OCI-M2 (cell line): ENCODE results near the gene PHLDA1.
A peak's percentile ranks its signal among the peaks of the same experiment; 100 is the strongest.

ENCODE experiments used
- DNase-seq: peaks from one replicate; lab custom pipeline; 2025; ENCODE audit not compliant: unreplicated experiment; lab: John Stamatoyannopoulos, UW

PHLDA1 gene

DNA sequence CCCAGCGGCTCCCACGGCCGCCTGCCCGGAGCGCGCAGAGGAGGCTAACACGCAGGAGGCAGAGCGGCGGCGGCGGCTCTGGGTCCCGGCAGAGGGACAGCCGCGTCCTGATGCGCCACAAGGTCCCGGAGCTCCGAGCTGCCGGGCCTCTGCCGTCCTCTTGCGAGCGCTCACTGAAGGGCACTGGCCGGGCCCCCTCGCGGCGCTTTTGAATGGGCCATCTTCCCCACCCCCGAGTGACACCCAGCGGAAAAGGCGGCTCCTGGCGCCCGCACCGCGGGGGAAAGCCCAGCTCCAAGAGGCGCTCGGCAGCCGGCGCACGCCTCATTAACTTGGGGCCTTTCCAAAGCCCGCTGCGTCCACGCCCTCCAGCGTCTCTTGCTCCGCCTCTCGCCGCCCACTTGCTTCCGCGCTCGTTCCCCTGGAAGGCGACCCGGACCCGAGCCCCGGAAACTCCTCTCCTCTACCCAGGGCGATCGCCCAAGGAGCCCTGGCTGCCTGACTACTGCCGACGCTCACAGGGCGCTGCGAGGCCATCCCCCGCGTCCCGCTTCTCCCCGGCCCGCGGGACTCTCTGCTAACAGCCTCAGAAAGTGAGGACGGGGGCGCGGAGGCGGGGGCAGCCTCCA is at the start of gene PHLDA1:
TSS of gene PHLDA1 (minus strand) at position 363 of the 629 bp plus-strand sequence.
- DNase-seq = peak; percentile 20

DNA sequence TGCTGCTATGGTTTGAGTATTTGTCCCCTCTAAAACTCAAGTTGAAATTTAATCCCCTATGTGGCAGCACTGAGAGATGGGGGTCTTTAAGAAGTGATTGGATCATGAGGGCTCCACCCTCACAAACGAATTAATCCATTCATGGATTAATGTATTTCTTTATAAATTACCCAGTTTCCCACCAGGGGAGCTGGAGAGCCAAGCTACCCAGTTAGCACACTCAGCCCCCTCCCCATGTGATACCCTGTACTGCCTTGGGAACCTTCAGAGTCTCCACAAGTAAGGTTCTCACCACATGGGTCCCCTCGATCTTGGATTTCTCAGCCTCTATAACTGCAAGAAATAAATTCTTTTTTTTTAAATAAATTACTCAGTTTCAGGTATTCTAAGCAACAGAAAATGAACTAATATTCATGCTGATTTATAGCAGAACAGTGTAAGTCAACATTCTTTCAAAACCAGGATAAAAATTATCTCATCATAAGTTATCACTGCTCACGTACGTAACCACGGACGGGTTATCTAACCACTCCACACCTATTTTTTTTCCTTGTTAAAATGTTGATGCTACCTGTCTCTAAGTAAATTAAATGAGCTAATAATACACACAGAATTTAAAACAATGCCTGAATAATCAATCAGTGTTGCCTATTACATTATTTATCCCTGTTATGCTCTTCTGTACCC is 49.3 kb upstream of the PHLDA1 start:
- DNase-seq = no peak

DNA sequence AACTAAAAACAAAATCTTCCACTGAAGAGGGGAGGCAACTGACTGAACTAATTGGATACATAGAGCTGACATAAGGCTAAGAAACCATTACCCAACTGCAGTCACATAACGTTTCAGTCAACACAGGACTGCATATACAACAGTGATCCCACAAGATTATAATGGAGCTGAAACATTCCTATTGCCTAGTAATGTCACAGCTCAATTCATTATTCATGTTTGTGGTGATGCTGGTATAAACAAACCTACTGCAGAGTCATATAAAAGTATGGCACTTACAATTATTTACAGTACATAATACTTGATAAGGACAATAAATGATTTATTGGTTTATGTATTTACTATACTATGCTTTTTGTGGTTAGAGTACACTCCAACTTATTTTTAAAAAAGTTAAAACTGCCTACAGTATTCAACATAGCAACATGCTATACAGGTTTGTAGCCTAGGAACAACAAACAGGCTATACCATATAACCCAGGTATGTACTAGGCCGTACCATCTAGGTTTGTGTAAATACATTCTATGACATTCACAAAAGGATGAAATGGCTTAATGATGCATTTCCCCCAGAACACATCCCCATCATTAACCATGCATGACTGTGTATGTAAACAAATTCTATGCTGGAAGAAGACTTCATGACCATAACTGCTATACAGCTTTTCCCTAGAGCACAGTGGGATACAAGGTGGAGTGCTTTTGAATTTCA is 48.6 kb upstream of the PHLDA1 start:
- DNase-seq = no peak

DNA sequence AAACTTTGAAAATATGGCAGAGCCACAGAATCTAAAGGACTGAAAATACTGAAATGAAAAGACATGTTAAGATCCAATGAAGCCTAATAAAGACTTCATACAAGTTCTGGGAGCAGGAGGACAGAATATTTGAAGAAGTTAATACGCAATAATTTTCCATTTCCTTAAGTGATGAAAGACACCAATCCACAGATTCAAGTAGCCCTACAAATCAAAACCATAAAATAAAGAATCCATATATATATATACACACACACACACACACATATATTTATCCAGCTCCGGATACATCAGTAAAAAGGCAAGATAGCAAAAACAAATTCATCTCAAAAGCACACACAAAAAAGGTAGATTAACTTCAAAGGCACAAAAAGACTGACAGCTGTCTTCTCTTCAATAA is 47.2 kb upstream of the PHLDA1 start:
- no peak for DNase-seq

DNA sequence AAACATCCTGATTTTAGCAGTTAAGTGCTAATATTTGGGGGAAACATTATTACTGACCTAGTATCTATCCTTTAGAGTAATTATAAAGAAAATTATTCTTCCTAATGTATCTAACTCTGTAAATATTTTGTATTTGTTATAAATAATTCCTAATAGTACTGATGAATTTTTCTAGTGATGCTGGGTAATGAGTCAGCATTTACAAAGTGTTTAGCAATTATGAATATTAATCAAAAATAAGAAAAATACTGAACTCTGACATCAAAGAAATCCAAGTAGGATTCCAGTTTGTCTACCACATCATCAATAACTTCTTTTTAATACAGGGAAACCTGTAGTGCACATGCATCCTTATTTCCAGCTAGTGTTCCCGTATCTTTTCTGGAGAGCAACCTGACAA is 43.9 kb upstream of the PHLDA1 start:
- DNase-seq = no peak

DNA sequence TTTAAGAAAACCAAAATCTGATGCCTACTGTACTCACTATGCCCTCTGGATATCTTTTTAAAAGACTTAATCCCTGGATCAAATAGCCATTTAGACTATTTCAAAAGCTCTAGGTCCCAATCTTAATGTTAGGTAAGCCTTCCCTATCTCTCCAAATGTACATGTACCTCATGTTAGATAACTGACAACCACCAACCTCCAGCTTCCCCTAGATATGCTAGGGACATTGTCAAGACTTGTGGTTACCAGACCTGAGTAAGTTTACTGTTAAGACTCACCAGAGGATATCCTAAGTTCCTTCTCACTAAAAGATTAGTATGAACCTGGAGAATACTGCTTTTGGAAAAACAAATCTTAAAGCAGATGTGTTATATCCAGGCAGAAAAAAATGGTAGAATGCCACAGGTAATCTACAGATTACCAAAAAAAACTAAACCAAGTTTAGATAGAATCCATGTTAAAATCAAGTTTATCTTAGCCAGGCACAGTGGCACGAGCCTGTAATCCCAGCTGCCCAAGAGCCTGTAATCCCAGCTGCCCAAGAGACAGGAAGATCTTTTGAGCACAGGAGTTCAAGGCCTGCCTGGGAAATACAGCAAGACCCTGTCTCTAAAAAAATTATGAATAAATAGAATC is 43.2 kb upstream of the PHLDA1 start:
- no peak for DNase-seq

DNA sequence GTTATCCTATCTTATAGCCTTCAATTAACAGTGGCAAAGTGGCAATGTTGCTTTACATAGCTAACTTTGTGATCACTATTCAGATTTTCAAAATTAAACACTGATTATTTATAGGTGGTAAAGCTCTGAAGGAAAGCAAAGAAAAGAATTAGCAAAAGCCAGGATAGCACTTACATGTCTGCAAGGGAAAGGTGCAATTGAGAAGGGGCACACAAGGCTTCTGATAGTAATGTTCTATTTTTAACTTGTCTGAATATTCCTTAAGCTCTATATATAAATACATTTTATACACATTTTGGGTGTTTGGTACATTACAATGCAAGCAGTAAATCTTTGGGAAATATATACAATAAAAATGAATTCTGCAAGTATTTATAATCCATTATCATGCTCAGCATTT is 42.0 kb upstream of the PHLDA1 start:
- DNase-seq = no peak

DNA sequence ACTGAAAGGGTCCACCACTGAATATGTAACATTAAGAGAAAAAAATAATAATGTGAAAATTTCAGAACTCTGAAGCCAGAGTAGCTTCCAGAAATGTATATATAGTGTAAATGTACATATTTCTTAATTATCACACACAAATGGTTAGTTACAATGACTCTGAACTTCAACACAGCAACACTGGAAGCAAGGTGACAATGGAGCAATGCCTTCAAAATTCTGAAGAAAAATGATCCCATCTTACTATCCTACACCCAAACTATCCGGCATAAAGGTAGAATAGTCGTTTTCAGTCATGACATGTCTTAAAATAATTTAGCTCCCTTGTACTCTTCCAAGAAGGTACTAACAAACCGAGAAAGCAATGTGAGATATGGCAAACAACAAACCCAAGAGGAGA is 41.0 kb upstream of the PHLDA1 start:
- DNase-seq = no peak

DNA sequence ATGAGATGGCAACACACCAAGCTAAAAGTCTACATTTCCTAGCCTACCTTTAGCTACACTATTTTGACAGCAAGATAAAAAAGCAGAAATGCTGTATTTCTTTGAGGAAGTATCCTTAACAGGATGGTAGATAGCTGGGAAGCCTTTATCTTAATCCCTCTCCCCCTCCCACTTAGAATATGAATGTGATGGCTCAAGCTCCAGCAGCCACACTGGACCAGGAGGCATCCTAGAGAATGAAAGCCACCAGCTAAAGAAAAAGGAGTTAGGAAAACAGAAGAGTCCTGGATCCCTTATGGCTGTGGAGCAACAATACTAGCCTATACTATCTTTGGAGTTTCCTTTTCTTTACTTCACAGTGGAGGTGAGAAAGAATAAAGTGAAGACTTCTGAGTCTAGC is 37.8 kb upstream of the PHLDA1 start:
- no peak for DNase-seq

DNA sequence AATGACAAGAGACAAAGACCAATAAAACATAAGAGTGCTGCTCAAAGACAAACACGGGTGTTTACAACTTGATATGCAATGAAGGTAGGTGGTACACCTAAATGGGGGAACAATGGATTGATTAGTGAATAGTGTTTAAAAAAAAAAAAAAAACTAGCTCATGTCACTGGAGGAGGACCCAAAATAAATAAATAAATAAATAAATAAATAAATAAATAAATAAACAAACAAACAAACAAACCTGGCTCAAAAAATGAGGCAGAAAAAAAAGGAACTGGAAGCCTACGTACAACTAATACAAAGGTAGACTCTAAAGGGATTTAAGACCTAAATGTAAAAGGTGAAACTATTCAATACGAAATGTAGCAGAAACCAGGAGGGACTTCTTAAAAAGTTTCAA is 34.3 kb upstream of the PHLDA1 start:
- DNase-seq = no peak

DNA sequence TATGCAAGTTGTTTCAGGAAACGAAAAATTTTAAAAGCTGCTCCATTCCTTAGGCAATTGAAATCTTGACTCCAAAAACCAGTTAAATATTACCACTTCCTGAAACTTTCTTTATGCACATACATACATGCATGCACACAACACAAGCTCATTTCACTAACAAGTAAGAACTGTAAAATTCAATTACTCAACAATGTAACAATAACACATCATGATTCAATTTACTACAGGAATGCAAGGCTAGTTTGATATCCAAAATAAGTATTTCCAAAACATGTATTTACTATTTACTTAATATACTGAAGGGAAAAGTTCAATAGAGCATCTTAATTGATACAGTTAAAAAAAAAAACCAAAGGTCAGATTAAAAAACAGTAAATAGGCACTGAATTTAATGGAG is 33.3 kb upstream of the PHLDA1 start:
- DNase-seq = no peak

DNA sequence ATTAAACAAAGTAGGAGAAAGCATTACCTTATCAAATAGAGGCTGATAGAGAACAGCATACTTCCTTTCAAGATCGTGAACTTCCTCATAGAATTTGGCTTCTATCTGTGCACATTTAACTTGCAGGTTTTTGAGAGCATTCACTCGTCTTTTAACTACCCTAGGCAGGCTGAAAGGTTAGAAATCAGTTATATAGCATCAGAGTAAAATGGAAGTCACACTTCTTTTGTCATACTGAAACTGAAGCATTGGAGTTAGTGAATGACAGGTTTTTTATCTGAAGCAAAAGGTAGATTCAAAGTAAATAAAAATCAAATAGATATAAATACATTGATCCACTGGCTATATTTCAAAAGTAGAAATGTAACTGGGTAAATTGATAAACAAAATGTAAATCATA is 28.5 kb upstream of the PHLDA1 start:
- DNase-seq = no peak

DNA sequence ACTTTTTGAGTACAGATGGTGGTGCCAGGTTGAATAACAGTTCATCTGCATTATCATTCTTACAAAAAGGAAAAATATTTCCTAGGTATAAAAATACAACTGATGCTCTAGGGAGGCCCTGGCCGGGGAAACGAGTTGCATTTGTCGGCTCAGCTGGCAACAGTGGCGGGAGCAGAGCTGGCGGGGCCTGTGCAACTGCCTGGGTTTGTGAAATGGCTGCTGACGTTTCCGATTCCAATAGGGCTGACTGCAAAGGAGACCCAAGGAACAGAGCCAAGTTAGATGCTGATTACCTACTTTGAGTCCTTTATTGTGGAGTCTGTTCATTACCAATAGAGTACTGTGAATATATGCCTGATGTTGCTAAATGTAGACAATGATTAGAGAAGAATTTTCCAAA is 25.8 kb upstream of the PHLDA1 start:
- no peak for DNase-seq

DNA sequence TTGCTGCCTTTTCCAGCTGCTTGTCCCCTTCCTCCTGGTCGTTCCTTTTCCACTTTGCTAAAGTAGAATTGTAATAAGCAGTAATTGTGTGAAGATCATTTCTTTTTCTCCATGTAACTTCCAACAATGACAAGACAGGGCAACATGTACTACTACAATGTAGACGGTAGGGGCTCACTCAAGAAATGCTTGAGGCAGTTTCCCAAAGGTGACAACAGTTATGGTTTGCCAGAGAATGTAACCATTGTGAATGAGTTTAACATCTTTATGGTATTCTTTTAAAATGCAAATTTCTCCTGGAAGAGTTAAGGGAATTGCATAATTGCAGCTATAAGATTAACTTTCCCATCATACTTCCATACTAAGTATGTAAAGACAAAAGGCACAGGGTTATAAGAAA is 23.8 kb upstream of the PHLDA1 start:
- DNase-seq = no peak

DNA sequence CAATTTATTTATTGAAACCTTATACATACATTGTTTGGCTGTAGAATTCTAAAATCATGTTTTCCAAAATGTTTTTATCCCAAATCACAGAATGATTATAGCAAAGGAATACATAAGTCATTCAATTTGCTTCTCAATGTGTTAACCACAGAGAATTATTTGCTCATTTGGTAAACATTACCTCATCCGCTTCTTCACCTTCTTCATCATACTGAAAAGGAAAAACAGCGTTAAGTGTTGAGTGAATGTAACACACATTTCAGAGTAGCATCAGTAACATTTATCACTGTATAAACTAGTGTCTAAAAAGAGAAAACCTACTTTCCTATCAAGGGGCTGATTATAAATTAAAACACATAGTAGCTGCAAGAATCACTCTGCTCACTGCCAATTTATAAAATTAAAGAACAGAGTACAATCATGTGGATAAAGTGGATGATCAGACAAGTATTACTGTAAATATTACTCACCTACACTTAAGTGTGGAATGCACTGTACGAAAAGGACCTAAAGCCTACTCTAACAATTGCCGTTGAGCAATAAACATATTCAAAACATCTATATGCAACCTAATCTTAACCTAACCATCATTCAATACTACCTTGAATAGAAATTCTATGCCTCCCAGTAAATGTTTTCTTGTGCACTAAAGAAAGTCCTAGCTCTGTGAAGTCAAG is 18.1 kb upstream of the PHLDA1 start:
- DNase-seq = no peak

DNA sequence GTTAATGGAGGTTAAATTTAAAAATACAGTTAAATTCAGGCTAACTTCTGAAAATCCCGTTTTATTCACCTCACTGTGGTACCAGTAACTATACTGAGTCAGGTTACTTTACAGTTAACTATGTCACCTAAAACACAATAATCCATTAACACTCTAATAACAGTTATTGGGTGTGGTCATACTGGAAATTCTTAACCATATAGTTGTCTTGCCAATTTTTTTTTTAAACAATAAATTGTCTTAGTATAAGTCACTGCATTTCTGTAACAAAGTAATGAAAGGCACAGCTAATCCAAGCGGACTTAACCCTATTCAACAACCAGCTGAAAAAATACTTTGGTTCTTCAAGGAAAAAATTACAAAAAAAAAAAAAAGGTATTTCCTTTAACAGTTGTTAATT is 16.2 kb upstream of the PHLDA1 start:
- no peak for DNase-seq

DNA sequence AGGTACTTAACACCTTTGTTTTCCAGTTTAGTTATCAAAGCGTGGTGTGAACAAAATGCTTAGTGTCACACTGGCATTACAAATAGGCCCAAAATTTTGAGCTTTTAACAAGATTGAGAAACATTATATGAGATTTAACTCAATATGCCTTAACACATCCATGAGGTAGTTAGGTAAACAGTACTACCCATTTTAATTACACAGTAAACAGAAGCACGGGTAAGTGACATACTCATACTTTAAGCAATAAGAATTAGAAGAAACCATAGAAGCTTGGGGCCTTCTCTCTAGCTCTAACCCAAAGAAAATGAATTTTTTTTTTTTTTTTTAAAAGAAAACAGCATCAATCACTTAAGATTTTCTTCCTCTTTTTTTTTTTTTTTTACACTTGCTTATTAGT is 15.5 kb upstream of the PHLDA1 start:
- no peak for DNase-seq

DNA sequence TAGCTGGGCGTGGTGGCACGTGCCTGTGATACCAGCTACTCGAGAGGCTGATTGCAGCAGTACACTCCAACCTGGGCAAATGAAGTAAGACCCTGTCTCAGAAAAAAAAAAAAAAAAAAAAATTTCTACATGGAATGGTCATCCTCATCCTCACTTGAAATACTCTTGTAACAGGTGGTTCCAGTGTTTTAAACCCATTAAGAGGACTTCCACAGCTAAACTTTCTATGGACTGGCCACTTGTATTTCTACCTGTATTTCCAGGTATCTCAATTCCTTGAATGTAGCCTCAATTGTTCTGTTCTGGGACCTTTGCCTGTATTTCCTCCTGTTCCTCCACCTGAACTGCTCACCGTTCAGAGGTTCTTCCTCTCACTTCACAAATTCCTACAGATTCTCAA is 11.8 kb upstream of the PHLDA1 start:
- DNase-seq = no peak

DNA sequence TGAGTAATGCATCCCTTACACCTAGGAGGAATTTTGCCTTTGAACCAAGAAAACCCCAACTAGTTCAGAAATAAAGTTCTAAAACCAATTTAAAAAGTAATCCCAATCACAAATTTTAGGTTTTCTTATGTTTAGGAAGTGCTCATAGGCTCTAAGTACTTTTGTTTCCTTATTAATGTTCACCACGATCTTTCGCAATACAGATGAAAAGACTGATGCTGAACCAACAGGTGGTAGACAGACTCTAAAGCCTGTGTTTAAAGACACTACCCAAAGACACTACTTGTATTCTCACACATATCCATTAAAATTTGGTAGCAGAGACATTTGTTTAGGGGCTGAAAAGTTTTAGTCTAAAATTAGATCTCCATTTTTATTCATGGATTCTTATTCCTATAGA is 10.6 kb upstream of the PHLDA1 start:
- no peak for DNase-seq

DNA sequence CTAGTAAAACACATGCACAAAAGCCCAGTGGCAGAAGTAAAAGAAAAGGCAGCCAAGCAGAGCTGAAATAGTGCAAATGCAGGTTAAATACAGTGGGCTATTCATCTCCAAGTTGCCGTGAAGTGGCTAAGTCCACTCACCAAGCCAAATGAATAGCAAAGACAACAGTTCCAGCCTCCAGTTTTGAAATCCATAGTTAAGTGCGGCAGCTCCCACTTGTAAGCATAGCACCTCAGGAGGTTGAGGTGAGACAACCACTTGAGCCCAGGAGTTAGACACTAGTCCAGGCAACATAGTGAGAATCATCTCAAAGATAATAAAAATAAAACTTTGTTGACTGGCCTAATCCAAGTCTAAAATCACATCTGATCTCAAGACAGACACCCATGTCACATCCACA is 9.8 kb upstream of the PHLDA1 start:
- no peak for DNase-seq

DNA sequence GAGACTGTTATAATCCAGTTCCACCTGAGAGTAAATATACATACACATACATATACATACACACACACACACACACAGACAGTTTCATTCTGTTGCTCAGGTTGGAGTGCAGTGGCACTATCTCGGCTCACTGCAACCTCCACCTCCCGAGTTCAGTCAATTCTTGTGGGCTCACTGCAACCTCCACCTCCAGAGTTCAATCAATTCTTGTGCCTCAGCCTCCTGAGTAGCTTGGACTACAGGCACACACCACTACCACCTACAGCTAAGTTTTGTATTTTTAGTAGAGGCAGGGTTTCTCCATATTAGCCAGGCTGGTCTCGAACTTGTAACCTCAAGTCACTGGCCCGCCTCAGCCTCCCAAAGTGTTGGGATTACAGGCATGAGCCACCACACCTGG is 8.9 kb upstream of the PHLDA1 start:
- DNase-seq = no peak

DNA sequence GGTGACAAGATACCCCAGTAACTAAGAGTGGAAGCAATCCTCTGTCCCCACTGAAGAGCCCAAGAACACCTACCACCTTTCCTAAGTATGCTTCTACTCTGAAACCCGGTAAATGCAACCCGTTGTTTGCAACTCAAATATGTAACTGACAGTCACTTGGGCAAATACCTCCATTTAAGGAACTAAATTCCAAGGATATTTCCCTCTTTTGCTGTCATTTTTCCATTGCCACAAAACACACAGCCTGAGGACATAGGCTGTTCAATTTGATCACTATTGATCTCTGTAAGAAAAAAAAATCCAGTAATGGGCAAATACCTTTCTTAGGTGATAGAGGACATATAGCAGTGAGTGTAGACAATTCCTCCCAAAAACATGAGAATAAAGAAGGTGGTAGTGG is 6.6 kb upstream of the PHLDA1 start:
- no peak for DNase-seq
